H9 (cell line): ENCODE results near the gene DDI2. TPM values are rescaled to one million over a fixed set of nuclear protein-coding genes. Genes with fewer than 3 reads are reported as not detected.

Experiments used
- DNase-seq: peaks from one replicate; pipeline ENCODE4 v3.0.0-alpha.2; 2017
- H2AFZ ChIP-seq: one replicate; pipeline ENCODE4 v1.6.1; 2013; ENCODE audit warnings: mild to moderate bottlenecking, low read length, control low read depth, moderate library complexity
- H2AK5ac ChIP-seq: 2 replicates; pipeline ENCODE4 v1.6.1; 2013; ENCODE audit warnings: low read length, control low read depth, mixed read lengths; ENCODE audit not compliant: insufficient read length
- H2BK120ac ChIP-seq: one replicate; pipeline ENCODE4 v1.6.1; 2013; ENCODE audit warnings: low read depth, mild to moderate bottlenecking, low read length, control low read depth, inconsistent platforms; ENCODE audit not compliant: poor library complexity, severe bottlenecking
- H2BK12ac ChIP-seq: 2 replicates; pipeline ENCODE4 v1.6.1; 2013; ENCODE audit warnings: low read length, control low read depth, mixed read lengths, low read depth; ENCODE audit not compliant: insufficient read length
- H2BK15ac ChIP-seq: 2 replicates; pipeline ENCODE4 v1.6.1; 2013; ENCODE audit warnings: low read depth, low read length, control low read depth
- H2BK20ac ChIP-seq: one replicate; pipeline ENCODE4 v1.6.1; 2013; ENCODE audit warnings: low read depth, mild to moderate bottlenecking, low read length, control low read depth, inconsistent platforms; ENCODE audit not compliant: poor library complexity, severe bottlenecking
- H2BK5ac ChIP-seq: 2 replicates; pipeline ENCODE4 v1.6.1; 2013; ENCODE audit warnings: low read length, control low read depth, mixed read lengths; ENCODE audit not compliant: insufficient read length
- H3K14ac ChIP-seq: 2 replicates; pipeline ENCODE4 v1.6.1; 2013; ENCODE audit warnings: low read length, control low read depth; ENCODE audit not compliant: insufficient read depth
- H3K18ac ChIP-seq: 2 replicates; pipeline ENCODE4 v1.6.1; 2013; ENCODE audit warnings: low read depth, mild to moderate bottlenecking, mixed read lengths, low read length, control low read depth; ENCODE audit not compliant: insufficient read length
- H3K23ac ChIP-seq: 2 replicates; pipeline ENCODE4 v1.6.1; 2013; ENCODE audit warnings: low read length, control low read depth, mixed read lengths, low read depth; ENCODE audit not compliant: insufficient read length
- H3K23me2 ChIP-seq: 2 replicates; pipeline ENCODE4 v1.6.1; 2013; ENCODE audit warnings: low read depth, mild to moderate bottlenecking, mixed read lengths, low read length, control low read depth; ENCODE audit not compliant: insufficient read length, poor library complexity, severe bottlenecking
- H3K27ac ChIP-seq: 2 replicates; pipeline ENCODE4 v1.5.1; 2013; ENCODE audit warnings: low read length, control low read depth, mixed read lengths, low read depth; ENCODE audit not compliant: insufficient read length
- H3K27me3 ChIP-seq: 2 replicates; pipeline ENCODE4 v1.6.1; 2013; ENCODE audit warnings: low read length, control low read depth, inconsistent platforms; ENCODE audit not compliant: insufficient read depth
- H3K4ac ChIP-seq: 2 replicates; pipeline ENCODE4 v1.6.1; 2013; ENCODE audit warnings: low read depth, mild to moderate bottlenecking, control low read depth, inconsistent platforms, low read length, moderate library complexity
- H3K4me1 ChIP-seq: 2 replicates; pipeline ENCODE4 v1.6.1; 2013; ENCODE audit warnings: low read length, control low read depth, inconsistent platforms; ENCODE audit not compliant: insufficient read depth
- H3K4me2 ChIP-seq: 2 replicates; pipeline ENCODE4 v1.6.1; 2013; ENCODE audit warnings: low read length, control low read depth, mixed read lengths; ENCODE audit not compliant: insufficient read length, insufficient read depth
- H3K56ac ChIP-seq: 2 replicates; pipeline ENCODE4 v1.6.1; 2013; ENCODE audit warnings: low read depth, mild to moderate bottlenecking, mixed read lengths, low read length, control low read depth; ENCODE audit not compliant: insufficient read length
- H3K79me1 ChIP-seq: 2 replicates; pipeline ENCODE4 v1.6.1; 2013; ENCODE audit warnings: low read depth, mild to moderate bottlenecking, moderate library complexity, low read length, control low read depth, inconsistent platforms; ENCODE audit not compliant: insufficient read depth, poor library complexity, severe bottlenecking
- H3K79me2 ChIP-seq: 2 replicates; pipeline ENCODE4 v1.6.1; 2013; ENCODE audit warnings: low read length, control low read depth, inconsistent platforms; ENCODE audit not compliant: insufficient read depth
- H3K9ac ChIP-seq: 2 replicates; pipeline ENCODE4 v1.6.1; 2013; ENCODE audit warnings: low read length, control low read depth, mixed read lengths; ENCODE audit not compliant: insufficient read length; ENCODE audit errors: extremely low read depth
- H3K9me3 ChIP-seq: one replicate; pipeline ENCODE4 v1.6.1; 2013; ENCODE audit warnings: low read depth, low read length, inconsistent platforms; ENCODE audit not compliant: control insufficient read depth
- H3T11ph ChIP-seq: one replicate; pipeline ENCODE4 v1.6.1; 2013; ENCODE audit warnings: mild to moderate bottlenecking, low read length, control low read depth, inconsistent platforms
- H4K20me1 ChIP-seq: one replicate; pipeline ENCODE4 v1.6.1; 2013; ENCODE audit not compliant: control insufficient read depth, insufficient read length, insufficient read depth
- H4K5ac ChIP-seq: 2 replicates; pipeline ENCODE4 v1.6.1; 2013; ENCODE audit warnings: low read depth, mild to moderate bottlenecking, mixed read lengths, low read length, control low read depth; ENCODE audit not compliant: insufficient read length
- H4K8ac ChIP-seq: replicated peaks from 2 replicates; pipeline ENCODE4 v1.6.1; 2013; ENCODE audit warnings: low read length, control low read depth, mixed read lengths, low read depth; ENCODE audit not compliant: insufficient read length
- H4K91ac ChIP-seq: 2 replicates; pipeline ENCODE4 v1.6.1; 2013; ENCODE audit warnings: low read depth, mild to moderate bottlenecking, moderate library complexity, mixed read lengths, low read length, control low read depth; ENCODE audit not compliant: insufficient read length
- H3K27ac Mint-ChIP-seq, 3 experiments: 2 replicates in 2 of 3; 3 replicates in 1 of 3; pipeline ENCODE4 v1.8.0; 2020 to 2021; ENCODE audit warnings: mixed read lengths in 3 of 3, mild to moderate bottlenecking in 1 of 3, moderate library complexity in 1 of 3
- H3K27me3 Mint-ChIP-seq: 2 replicates; pipeline ENCODE4 v1.8.0; 2021; ENCODE audit warnings: low read depth, mild to moderate bottlenecking, moderate library complexity, mixed read lengths
- H3K36me3 Mint-ChIP-seq, 3 experiments: 2 replicates in 2 of 3; 3 replicates in 1 of 3; pipeline ENCODE4 v1.8.0; 2020 to 2021; ENCODE audit warnings: low read depth in 3 of 3, mixed read lengths in 3 of 3; ENCODE audit not compliant: insufficient read depth in 1 of 3
- H3K4me1 Mint-ChIP-seq, 2 experiments: 2 replicates each; pipeline ENCODE4 v1.8.0; 2020; ENCODE audit warnings: mixed read lengths in 2 of 2
- H3K4me3 Mint-ChIP-seq, 2 experiments: 2 replicates in 1 of 2; 3 replicates in 1 of 2; pipeline ENCODE4 v1.8.0; 2020 to 2021; ENCODE audit warnings: mild to moderate bottlenecking in 2 of 2, mixed read lengths in 2 of 2, moderate library complexity in 1 of 2
- H3K9me3 Mint-ChIP-seq, 2 experiments: 2 replicates in 1 of 2; 3 replicates in 1 of 2; pipeline ENCODE4 v1.8.0; 2020; ENCODE audit warnings: mild to moderate bottlenecking in 2 of 2, mixed read lengths in 2 of 2, moderate library complexity in 1 of 2
- CTCF ChIP-seq: fragments of 200-600 bp; sonication (generic); conservative IDR thresholded peaks from 3 replicates; pipeline ENCODE4 v1.8.0; 2021; ENCODE audit warnings: antibody characterized with exemption, mild to moderate bottlenecking
- WGBS: extraction: QIAGEN DNeasy Blood & Tissue Kit; methylation state at CpG from one replicate; pipeline ENCODE4 v1.1.7; 2013; ENCODE audit warnings: missing lambda C conversion rate, low lambda C conversion rate, mixed read lengths; ENCODE audit not compliant: insufficient read length; ENCODE audit errors: extremely low coverage; 5-methylcytosine and 5-hydroxymethylcytosine counted together
- total RNA-seq: library from RNA; stranded (reverse); gene quantifications from 2 replicates; pipeline ENCODE4 v1.2.1, GENCODE V29; 2021

The DDI2 gene
- total RNA-seq, 1 experiment from 2014 or later, result 45.0 TPM

DNA sequence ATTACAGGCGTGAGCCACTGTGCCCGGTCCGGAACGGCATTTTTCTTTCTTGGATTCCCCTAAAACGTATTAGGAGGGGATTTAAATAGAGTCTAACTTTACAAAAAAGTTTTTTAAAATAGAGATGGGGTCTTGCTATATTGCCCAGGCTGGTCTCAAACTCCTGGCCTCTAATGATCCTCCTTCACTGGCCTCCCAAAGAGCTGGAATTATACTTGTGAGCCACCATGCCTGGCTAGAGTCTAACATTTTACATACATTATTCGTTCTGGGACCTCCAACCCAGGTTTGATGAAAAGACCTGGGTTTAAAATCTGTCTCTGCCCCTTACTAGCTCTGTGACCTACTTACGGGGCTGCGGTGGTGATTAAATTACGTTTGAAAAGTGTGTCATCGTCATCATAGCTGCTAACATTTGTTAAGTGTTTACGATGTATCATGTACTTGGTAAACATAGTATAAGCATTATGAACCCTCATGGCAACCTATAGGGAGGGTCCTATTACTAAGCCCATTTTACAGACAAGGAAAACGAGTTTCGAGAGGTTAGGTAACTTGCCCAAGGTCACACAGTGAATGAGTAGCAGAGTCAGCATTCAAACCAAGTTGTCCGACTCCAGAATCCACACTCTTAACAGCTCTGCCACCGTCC lies 91.4 kb downstream of the DDI2 start:
- no peak overlapping the region for H3K4ac ChIP-seq
- no peaks in the 10 kb centered on the region for H3K23me2 ChIP-seq
- H4K20me1 ChIP-seq, result no peaks in the 10 kb centered on the region
- H2AK5ac ChIP-seq, result no peak overlapping the region
- Mint-ChIP-seq H3K4me3 (no peak overlapping the region), H3K27ac (no peak overlapping the region; a peak in 1 of 7 replicates), H3K4me1 (no peaks in the 10 kb centered on the region), H3K27me3 (no peaks in the 10 kb centered on the region), H3K36me3 (peaks cover 1 to 14% (median 4%) of the 10 kb centered on the region in 3 experiments; a peak in 4 of 7 replicates), H3K9me3 (no peaks in the 10 kb centered on the region)
- H2BK12ac ChIP-seq, result no peak overlapping the region
- no peak overlapping the region for H3K56ac ChIP-seq
- H3K4me1 ChIP-seq, result no peaks in the 10 kb centered on the region; the same call in 1 of the 2 replicates
- no peak overlapping the region for H3K27ac ChIP-seq
- no peaks in the 10 kb centered on the region for H3K79me1 ChIP-seq
- no CpG with 5 or more reads among the region's 15 CpGs for WGBS
- TF ChIP-seq CTCF, result no peak
- no peak overlapping the region for H3K4me2 ChIP-seq
- no peak overlapping the region for H2AFZ ChIP-seq
- H3K18ac ChIP-seq, result no peak overlapping the region
- H3K9me3 ChIP-seq, result no peaks in the 10 kb centered on the region
- no peak overlapping the region for H2BK20ac ChIP-seq
- no peak overlapping the region for H3K14ac ChIP-seq
- H4K5ac ChIP-seq, result no peak overlapping the region
- H2BK5ac ChIP-seq, result no peak overlapping the region
- no peak overlapping the region for H4K8ac ChIP-seq
- no peak overlapping the region for H3K23ac ChIP-seq
- no peaks in the 10 kb centered on the region; the same call in 1 of the 2 replicates for H3K79me2 ChIP-seq
- DNase-seq, result no peak
- H2BK15ac ChIP-seq, result no peak overlapping the region
- H3K27me3 ChIP-seq, result no peaks in the 10 kb centered on the region
- no peak overlapping the region for H3T11ph ChIP-seq
- no peak overlapping the region for H3K9ac ChIP-seq
- H4K91ac ChIP-seq, result no peak overlapping the region
- no peak overlapping the region for H2BK120ac ChIP-seq
